Measurements from ENCODE around the gene EPB41L2.
"Not testable (repeated sequence)": the region's sequence is repeated elsewhere in the genome, so short reads cannot be mapped to it uniquely, and the experiment has no call there.

EPB41L2 gene

GRCh38 chr6:130971504-130971903 lies 91.5 kb downstream of the EPB41L2 start:
- DNase-seq = no peak

GRCh38 chr6:130970839-130971410 lies 92.1 kb downstream of the EPB41L2 start:
- DNase-seq = no peak

GRCh38 chr6:130969791-130970491 lies 93.1 kb downstream of the EPB41L2 start:
- no peak for DNase-seq

- DNase-seq = no peak
Measured at GRCh38 chr6:130969166-130969565, 93.9 kb downstream of the EPB41L2 start.

GRCh38 chr6:130968476-130968875 lies 94.6 kb downstream of the EPB41L2 start:
- DNase-seq = no peak

GRCh38 chr6:130967502-130968445 lies 95.3 kb downstream of the EPB41L2 start:
- no peak for DNase-seq

GRCh38 chr6:130966344-130966980 lies 96.6 kb downstream of the EPB41L2 start:
- no peak for DNase-seq

- DNase-seq = no peak
Measured at GRCh38 chr6:130965656-130966055, 97.4 kb downstream of the EPB41L2 start.

- DNase-seq = no peak
Measured at GRCh38 chr6:130964808-130965604, 98.0 kb downstream of the EPB41L2 start.

GRCh38 chr6:130964289-130964688 lies 98.8 kb downstream of the EPB41L2 start:
- DNase-seq = no peak

GRCh38 chr6:130962966-130963365 lies 100.1 kb downstream of the EPB41L2 start:
- DNase-seq = no peak

GRCh38 chr6:130961148-130961547 lies 101.9 kb downstream of the EPB41L2 start:
- no peak for DNase-seq

GRCh38 chr6:130959951-130960350 lies 103.1 kb downstream of the EPB41L2 start:
- no peak for DNase-seq

- DNase-seq = no peak
Measured at GRCh38 chr6:130958468-130958867, 104.6 kb downstream of the EPB41L2 start.

GRCh38 chr6:130955755-130956154 lies 107.3 kb downstream of the EPB41L2 start:
- DNase-seq = no peak

- no peak for DNase-seq
Measured at GRCh38 chr6:130949553-130949952, 113.5 kb downstream of the EPB41L2 start.

GRCh38 chr6:130947464-130947863 lies 115.6 kb downstream of the EPB41L2 start:
- no peak for DNase-seq

- DNase-seq = no peak
Measured at GRCh38 chr6:130946076-130946475, 117.0 kb downstream of the EPB41L2 start.

- no peak for DNase-seq
Measured at GRCh38 chr6:130945401-130945919, 117.6 kb downstream of the EPB41L2 start.

GRCh38 chr6:130944486-130944885 lies 118.6 kb downstream of the EPB41L2 start:
- no peak for DNase-seq

- DNase-seq = no peak
Measured at GRCh38 chr6:130943738-130944137, 119.3 kb downstream of the EPB41L2 start.

- not testable (repeated sequence) for DNase-seq
Measured at GRCh38 chr6:130942752-130943151, 120.3 kb downstream of the EPB41L2 start.

Measured in T-helper 1 cell (primary cell).